HTERT RPE-1 (cell line): ENCODE data around the gene PDZRN3.

Source experiments
- in situ Hi-C: fragments of 300-500 bp; cut with MboI; formaldehyde crosslinking; loops from 4 replicates; pipeline ENCODE4 v1.14.3; 2020; ENCODE audit warnings: low sequenced_read_pairs

The PDZRN3 gene

GRCh38 chr3:73624821-73625665 lies at the start of gene PDZRN3:
Gene PDZRN3 (minus strand): TSS chr3:73624941.
- in situ Hi-C loops = no loop called here

GRCh38 chr3:73674280-73674679 lies 49.5 kb upstream of the PDZRN3 start:
- in situ Hi-C loops = no loop called here

- in situ Hi-C loops = no loop called here
Observed at GRCh38 chr3:73669260-73669659, 44.5 kb upstream of the PDZRN3 start.

- in situ Hi-C loops = no loop called here
Observed at GRCh38 chr3:73668391-73668790, 43.6 kb upstream of the PDZRN3 start.

- in situ Hi-C loops = no loop called here
Observed at GRCh38 chr3:73667889-73668288, 43.1 kb upstream of the PDZRN3 start.

GRCh38 chr3:73665286-73665685 lies 40.5 kb upstream of the PDZRN3 start:
- in situ Hi-C loops = no loop called here

GRCh38 chr3:73664389-73664788 lies 39.6 kb upstream of the PDZRN3 start:
- in situ Hi-C loops = no loop called here

GRCh38 chr3:73663495-73663894 lies 38.8 kb upstream of the PDZRN3 start:
- in situ Hi-C loops = no loop called here

- in situ Hi-C loops = no loop called here
Observed at GRCh38 chr3:73661265-73661664, 36.5 kb upstream of the PDZRN3 start.

GRCh38 chr3:73658227-73658626 lies 33.5 kb upstream of the PDZRN3 start:
- in situ Hi-C loops = no loop called here

GRCh38 chr3:73657186-73657585 lies 32.4 kb upstream of the PDZRN3 start:
- in situ Hi-C loops = no loop called here

- in situ Hi-C loops = no loop called here
Observed at GRCh38 chr3:73656241-73656890, 31.6 kb upstream of the PDZRN3 start.

GRCh38 chr3:73655197-73655596 lies 30.5 kb upstream of the PDZRN3 start:
- in situ Hi-C loops = no loop called here

GRCh38 chr3:73653877-73654276 lies 29.1 kb upstream of the PDZRN3 start:
- in situ Hi-C loops = no loop called here

GRCh38 chr3:73653351-73653750 lies 28.6 kb upstream of the PDZRN3 start:
- in situ Hi-C loops = no loop called here

GRCh38 chr3:73652896-73653295 lies 28.2 kb upstream of the PDZRN3 start:
- in situ Hi-C loops = no loop called here

- in situ Hi-C loops = no loop called here
Observed at GRCh38 chr3:73637042-73637441, 12.3 kb upstream of the PDZRN3 start.

GRCh38 chr3:73635254-73635653 lies 10.5 kb upstream of the PDZRN3 start:
- in situ Hi-C loops = no loop called here

GRCh38 chr3:73633916-73634344 lies 9.2 kb upstream of the PDZRN3 start:
- in situ Hi-C loops = no loop called here

- in situ Hi-C loops = no loop called here
Observed at GRCh38 chr3:73633453-73633852, 8.7 kb upstream of the PDZRN3 start.

- in situ Hi-C loops = no loop called here
Observed at GRCh38 chr3:73626106-73626505, 1.4 kb upstream of the PDZRN3 start.
